SIG-M5 (cell line): ENCODE measurements around the gene PYROXD2.

ENCODE experiments used
- DNase-seq: peaks from one replicate; lab custom pipeline; 2025; lab: John Stamatoyannopoulos, UW

Gene PYROXD2

GRCh38 chr10:98414932-98415730 lies at the start of gene PYROXD2:
Gene PYROXD2, minus strand, starts transcription at chr10:98415182. Its CDS starts 47 bp downstream, at chr10:98415135.
- no peak for DNase-seq

- DNase-seq, result no peak
Observed at GRCh38 chr10:98463976-98464754, 49.2 kb upstream of the PYROXD2 start.

GRCh38 chr10:98463016-98463415 lies 48.0 kb upstream of the PYROXD2 start:
- no peak for DNase-seq

- no peak for DNase-seq
Observed at GRCh38 chr10:98461500-98461842, 46.5 kb upstream of the PYROXD2 start.

GRCh38 chr10:98460837-98461499 lies 46.0 kb upstream of the PYROXD2 start:
- no peak for DNase-seq

GRCh38 chr10:98458809-98459784 lies 44.1 kb upstream of the PYROXD2 start:
- DNase-seq, result no peak

- DNase-seq, result no peak
Observed at GRCh38 chr10:98457721-98458120, 42.7 kb upstream of the PYROXD2 start.

GRCh38 chr10:98456686-98457482 lies 41.9 kb upstream of the PYROXD2 start:
- DNase-seq, result no peak

- DNase-seq, result no peak
Observed at GRCh38 chr10:98456043-98456570, 41.1 kb upstream of the PYROXD2 start.

GRCh38 chr10:98453729-98454128 lies 38.7 kb upstream of the PYROXD2 start:
- DNase-seq, result no peak

GRCh38 chr10:98450618-98451017 lies 35.6 kb upstream of the PYROXD2 start:
- DNase-seq, result no peak

GRCh38 chr10:98449287-98449686 lies 34.3 kb upstream of the PYROXD2 start:
- DNase-seq, result no peak

- DNase-seq, result no peak
Observed at GRCh38 chr10:98446661-98447221, 31.8 kb upstream of the PYROXD2 start, which contains the start of gene HPS1. Gene HPS1, minus strand, starts transcription at chr10:98446935. Its CDS starts 3,695 bp downstream, at chr10:98443240.

- no peak for DNase-seq
Observed at GRCh38 chr10:98446151-98446660, 31.2 kb upstream of the PYROXD2 start.

- DNase-seq, result no peak
Observed at GRCh38 chr10:98445200-98445812, 30.3 kb upstream of the PYROXD2 start.

GRCh38 chr10:98444314-98445006 lies 29.5 kb upstream of the PYROXD2 start:
- no peak for DNase-seq

GRCh38 chr10:98438715-98439114 lies 23.7 kb upstream of the PYROXD2 start:
- DNase-seq, result no peak

GRCh38 chr10:98436704-98437103 lies 21.7 kb upstream of the PYROXD2 start:
- DNase-seq, result no peak

GRCh38 chr10:98435178-98435577 lies 20.2 kb upstream of the PYROXD2 start:
- no peak for DNase-seq
